Bone marrow (tissue), 2 donors: ENCODE results near the gene ASTN2.

Source experiments
- DNase-seq, 2 donors: peaks; one replicate each; lab custom pipeline; 2025; lab: John Stamatoyannopoulos, UW

ASTN2 gene

DNA sequence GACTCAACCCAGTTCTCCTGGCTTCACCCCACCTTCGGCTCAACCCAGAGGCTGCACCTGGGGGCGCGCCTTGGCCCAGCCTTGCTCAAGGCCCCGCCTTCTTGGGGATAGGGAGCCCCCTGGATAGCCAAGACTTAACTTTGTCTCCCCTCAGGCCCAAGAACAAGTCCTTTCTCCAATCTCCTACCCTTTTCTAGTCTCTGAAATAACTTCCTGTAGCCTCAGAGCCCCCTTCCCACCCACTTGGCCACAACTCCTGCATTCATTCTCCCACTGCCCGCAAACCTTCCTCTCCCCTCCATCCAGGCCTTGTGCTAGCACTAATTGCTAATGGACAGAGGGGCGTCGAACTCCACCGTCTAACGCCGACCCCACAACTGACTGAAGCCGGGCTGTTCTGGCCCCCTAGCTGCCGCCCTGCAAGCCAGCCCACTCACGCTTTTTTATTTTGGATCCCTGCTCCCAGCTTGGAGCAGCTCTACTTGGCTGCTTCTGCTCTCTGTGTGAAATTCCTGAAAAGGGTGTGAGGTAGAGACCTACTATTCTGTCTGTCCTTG, 579 bp upstream of the ASTN2 start:
- DNase-seq, result no peak

- DNase-seq, result no peak
These were observed 494 bp downstream of the ASTN2 start for GRCh38 chr9:117414220-117414905.

DNA sequence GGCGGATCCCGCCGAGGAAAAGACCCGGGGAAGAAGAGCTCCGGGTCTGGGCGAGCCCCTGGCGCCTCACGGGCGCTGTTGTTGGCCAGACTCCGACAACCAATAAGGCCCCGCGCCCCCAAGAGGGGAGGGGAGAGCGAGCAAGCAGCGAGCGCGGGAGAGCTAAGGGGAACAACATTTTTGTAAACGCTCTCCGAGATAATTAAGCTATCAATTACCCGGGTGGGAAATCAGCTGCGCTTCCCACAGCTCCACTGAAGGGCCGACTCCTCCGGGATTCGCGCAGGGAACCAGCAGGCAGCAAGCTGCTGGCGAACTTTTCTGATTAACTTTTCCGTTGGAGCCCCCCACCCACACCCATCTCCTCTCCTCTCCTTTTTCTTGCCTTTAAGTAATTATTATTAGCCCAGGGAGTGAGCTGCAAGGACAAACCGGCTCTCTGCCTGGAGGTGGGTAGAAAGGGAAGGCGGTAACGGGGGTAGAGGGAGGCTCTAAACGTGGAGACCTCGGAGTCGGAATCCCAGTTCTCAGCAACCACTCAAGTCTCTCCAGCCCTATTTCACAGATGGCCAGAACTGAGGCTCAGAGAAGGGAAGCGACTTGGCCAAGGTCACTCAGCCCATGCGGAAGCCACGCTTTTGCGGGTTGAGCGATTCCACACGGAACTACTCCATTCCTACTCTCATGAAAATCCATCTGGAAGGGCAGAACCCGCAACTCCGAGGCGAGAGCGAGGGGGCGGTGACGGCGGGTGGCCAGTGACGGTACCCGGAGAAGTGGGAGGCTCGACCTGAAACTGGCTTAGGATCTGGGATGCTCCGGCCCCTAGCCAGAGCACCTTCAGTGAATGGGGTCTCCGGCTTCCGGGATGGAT, 1.3 kb downstream of the ASTN2 start:
- no peak for DNase-seq

DNA sequence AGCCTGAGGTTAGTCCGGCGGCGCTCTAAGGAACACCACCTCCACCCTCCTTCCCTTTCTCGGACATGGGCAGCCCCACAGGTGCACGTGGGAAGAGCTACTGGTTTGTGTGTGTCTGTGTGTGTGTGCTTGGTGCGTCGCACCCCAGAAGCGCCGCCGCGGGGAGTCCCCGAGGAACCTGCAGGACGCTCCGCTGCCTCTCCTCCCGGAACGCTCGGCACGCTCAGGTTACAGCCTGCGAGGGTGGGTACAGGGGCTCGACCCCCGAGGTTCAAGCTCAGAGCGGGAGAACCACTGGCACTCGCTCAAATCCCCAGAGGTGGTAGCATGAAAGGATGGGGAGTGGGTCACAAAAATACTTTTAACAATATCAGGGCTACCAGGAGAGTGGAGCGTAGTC, 2.0 kb downstream of the ASTN2 start:
- no peak for DNase-seq

GRCh38 chr9:117412006-117412715, 2.7 kb downstream of the ASTN2 start:
- DNase-seq, result no peak

DNA sequence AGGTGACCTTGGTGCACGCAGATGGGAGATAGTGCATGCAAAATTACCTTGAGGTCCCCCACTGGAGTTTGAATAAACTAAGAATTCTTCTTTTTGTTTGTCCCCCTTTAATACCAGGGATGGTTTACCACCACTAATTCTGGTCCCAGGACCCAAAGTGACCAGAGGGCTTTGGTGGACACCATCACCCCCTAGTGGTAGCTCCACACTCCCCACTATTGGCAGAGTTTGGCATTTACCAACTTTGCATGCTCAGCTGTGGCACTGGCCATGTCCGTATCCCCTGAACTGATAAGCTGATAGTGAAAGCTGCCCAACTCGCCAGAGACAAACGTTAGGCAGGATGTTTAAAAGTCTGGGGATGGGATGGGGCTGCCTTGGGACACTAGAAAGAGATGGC, 3.3 kb downstream of the ASTN2 start:
- DNase-seq, result no peak

GRCh38 chr9:117409321-117409720, 5.5 kb downstream of the ASTN2 start:
- DNase-seq, result no peak

- DNase-seq, result no peak
These were observed 7.3 kb downstream of the ASTN2 start for GRCh38 chr9:117407436-117408022.

DNA sequence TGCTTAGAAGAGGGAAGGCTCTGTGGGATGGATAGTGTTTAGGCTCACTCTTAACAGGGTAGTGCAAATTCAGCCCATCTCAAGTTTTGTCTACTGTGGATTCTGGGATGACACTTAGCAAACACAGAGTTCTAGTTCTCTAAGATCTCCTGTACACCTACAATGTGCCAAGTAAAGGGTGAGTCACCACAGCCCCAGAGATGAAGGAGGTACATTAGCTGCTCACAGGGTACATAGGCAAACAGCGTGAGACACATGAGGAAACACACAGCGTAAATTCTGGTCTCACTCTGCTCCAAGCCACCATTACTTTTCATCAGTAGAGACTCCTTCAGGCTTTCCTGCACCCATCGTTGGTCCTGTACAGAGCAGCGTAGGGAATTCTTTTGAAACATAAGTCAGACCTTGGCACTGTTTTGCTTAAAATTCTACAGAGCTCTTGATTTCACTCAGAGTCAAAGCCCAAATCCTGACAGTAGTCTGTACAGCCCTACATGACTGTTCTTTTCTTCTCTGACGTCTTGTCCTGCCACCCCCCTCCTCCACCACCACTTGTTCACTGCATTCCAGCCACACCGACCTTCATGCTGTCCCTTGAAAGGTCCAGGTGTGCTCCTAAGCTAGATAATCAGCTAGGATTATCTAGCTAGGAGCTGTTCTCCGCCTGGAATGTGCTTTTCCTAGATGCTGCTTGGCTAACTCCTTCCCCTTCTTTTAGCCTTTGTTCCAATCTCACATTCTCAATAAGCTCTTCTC, 8.7 kb downstream of the ASTN2 start:
- no peak for DNase-seq

DNA sequence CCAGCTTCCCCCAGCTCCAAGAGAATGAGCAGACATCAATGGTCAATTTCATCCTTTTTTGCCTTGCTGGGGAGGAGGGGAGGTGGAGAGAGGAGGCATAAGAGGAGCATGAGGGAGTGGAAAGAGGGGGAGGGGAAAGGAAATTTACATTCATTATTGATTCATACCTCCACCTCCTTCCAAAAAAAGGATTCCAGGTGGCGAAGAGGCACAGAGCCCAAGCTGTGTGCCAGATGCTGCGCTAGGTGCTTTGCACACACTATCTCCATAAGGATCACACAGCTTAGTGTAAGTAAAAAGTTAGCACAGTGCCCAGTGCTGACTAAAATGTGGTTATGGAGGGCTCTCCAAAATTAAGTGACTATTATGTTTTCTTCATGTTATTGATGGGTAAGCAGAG, 11.0 kb downstream of the ASTN2 start:
- DNase-seq, result no peak

DNA sequence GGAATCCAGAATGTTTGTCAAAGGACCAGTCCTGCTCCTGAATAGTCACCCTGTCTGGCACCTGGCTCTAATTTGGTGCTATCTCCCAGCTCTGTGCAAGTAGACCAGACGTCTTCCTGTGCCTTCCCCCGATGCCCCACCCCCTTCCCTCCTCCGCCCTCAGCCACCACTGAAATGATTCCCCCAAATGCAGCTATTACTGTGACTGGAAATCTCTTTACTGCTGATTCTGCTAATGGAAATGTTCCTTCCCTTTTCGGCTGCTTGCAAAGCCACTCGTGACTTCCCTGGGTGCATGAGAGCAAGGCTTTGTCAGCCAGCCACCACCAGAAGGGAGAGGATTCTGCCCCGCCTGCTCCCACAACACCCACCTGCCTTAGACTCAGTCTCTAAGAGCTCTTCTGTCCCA, 11.4 kb downstream of the ASTN2 start:
- DNase-seq, result no peak

DNA sequence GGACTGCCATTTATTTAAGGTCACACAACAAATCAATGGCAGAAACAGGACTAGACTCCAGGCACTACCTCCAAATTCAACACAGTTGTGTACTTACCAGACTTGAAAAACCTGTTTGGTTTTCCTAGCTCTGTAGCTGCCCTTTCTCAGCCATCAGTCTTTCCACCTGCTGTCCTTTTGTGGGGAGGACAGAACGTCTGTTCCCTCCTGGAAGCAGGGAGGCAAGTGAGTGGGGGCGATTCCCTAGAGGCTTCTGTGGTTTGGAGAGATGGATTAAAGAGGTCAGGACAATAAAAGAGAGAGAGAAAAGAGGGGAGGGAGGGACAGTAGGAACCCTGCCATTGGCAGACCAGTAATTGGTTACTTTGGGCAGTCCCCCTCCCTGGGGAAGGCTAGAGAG, 14.7 kb downstream of the ASTN2 start:
- no peak for DNase-seq

DNA sequence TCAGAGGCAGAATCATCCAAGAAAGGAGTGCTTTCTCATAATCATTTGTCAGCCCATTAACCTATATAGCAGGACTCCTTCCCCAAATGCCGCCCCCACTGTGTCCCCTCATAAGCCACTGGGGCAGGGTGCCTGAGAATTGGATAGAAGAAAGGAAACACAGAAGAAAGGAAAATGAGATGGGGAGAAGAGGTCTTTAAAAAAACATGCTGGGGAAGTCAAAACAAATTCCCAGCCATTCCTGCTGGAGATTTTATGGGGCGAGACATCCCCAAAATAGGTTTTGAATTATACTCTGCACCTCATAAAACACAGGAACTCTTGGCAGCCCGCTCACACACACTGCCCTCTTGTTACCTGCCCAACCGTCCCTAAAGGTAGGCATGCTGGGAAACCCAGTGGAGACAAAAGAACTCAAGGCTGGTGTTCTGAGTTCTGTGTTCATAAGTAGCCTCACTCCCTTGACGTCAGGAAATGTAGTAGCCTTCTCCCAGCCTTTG, 19.7 kb downstream of the ASTN2 start:
- DNase-seq, result no peak

GRCh38 chr9:117394655-117395054, 20.2 kb downstream of the ASTN2 start:
- no peak for DNase-seq

DNA sequence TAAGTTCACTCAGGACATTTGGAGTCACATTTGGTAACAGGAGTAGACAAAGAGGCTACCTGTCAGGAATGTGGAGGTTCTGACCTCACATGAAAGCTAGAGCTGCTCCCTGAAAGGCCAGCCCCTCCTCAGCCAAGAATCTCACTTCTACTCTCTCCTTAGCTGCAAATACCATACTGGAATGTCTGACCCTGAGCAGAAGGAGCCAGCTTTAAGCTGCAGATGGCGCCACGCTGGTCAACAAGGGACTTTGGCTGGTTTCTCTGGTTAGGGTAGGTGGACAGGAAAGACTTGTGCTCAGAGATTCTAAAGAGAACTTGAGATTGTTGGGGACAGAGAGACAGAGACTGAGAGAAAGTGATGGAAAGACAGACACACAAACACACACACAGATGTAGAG, 21.9 kb downstream of the ASTN2 start:
- no peak for DNase-seq

GRCh38 chr9:117387422-117387821, 27.4 kb downstream of the ASTN2 start:
- no peak for DNase-seq

- no peak for DNase-seq
These were observed 35.5 kb downstream of the ASTN2 start for GRCh38 chr9:117379341-117379740.

DNA sequence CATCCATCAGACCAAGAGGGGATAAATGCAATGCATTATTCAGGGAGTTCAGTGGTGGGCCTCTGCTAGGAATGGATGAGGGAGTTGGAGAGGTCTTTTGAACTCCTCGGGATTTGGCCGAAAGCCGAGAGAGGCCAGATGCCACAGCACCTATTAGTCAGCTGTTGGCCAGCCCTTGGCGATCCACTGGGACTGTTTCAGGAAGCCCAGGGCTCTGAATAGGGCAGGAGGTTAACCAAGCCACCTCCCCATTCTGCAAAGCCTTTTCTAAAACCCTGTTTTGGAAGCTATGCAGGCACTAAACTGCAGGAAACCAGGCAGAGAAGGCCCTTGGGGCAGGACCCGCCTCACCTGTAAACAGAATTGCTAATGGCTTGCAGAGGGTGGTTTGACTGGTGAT, 37.8 kb downstream of the ASTN2 start:
- DNase-seq, result no peak

- no peak for DNase-seq
These were observed 38.9 kb downstream of the ASTN2 start for GRCh38 chr9:117375956-117376355.

DNA sequence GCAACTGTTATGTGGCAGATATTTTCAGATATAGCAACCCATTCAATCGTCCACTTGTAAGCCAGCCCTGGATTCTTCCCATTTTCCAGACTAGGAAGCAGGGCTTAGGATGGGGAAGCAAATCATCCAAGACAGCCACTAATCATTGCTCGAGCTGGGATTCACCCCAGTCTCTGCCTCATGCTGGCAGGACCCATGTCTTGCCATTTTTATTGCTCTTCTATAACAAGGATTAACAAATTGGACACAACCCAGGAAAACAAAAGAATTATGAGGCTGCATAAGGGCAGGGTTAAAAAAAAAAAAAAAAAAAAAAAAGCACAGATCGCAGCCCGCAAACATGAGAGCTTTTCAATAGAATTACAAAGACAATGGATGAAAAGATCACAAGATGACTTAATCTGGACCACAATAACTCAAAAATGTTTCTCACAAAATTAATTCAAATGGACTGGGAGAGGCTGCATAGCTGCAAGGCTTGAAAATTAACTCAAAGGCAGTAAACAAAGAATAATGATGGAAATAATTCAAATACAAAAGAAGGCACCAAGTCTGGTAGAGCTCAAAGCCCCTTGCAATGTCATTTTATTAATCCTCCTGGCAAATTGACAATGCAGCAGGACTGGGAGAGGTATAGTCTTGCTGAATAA, 40.7 kb downstream of the ASTN2 start:
- DNase-seq, result no peak
